Measurements from ENCODE around the gene RNLS.

- TF ChIP-seq CTCF (conservative IDR thresholded peaks at IDR 0.05 in 1 of 2, IDR thresholded peaks at IDR 0.05 in 1 of 2; ENCODE audit: extremely low read depth in 1 of 2, insufficient read depth in 1 of 2, low read depth in 1 of 2, low read length in 2 of 2) (no peak), EZH2 (IDR thresholded peaks at IDR 0.05; ENCODE audit: borderline replicate concordance, low read length) (no peak)
Observed at GRCh38 chr10:88260329-88261051, 322.6 kb downstream of the RNLS start.

Measured in mammary epithelial cell (primary cell).